HepG2 (cell line): ENCODE results near the gene HAUS2. TPM values are rescaled to one million over a fixed set of nuclear protein-coding genes. Genes with fewer than 3 reads are reported as not detected.
A peak's percentile ranks its signal among the peaks of the same experiment; 100 is the strongest.

ENCODE experiments used
- ATAC-seq: fragments of 200-7000 bp; cut with Tn5 transposase; 3 replicates; pipeline ENCODE4 v1.9.1; 2020; ENCODE audit warnings: mild to moderate bottlenecking, moderate library complexity
- BruUV-seq: library from RNA; stranded (reverse); fragments of 400-500 nt; replicated peaks from 2 replicates; lab custom pipeline; 2021; lab: Mats Ljungman, UMichigan
- CTCF ChIA-PET: fragments of 300-600 bp; formaldehyde crosslinking; extraction: SDS; loops from one replicate; lab custom pipeline; 2021; ENCODE audit warnings: low total read pairs, inconsistent platforms, low intra/inter-chr PET ratio; lab: Yijun Ruan, JAX
- POLR2A ChIA-PET: fragments of 350-600 bp; sonication (Branson Sonifier 250); formaldehyde crosslinking; loops from one replicate; lab custom pipeline; 2020; ENCODE audit warnings: antibody characterized with exemption, inconsistent platforms; lab: Yijun Ruan, JAX
- DNase-seq: peaks from one replicate; pipeline ENCODE4 v3.0.0-alpha.2; 2015; ENCODE audit warnings: low spot score
- FAIRE-seq: peaks from 3 replicates; lab custom pipeline; 2011; peaks lifted over from hg19 to GRCh38; lab: Jason Lieb, UNC
- H2AFZ ChIP-seq: one replicate; pipeline ENCODE4 v1.6.1; 2011; ENCODE audit warnings: low read length, inconsistent platforms
- H3K27ac ChIP-seq: fragments of 300-600 bp; 3 replicates; pipeline ENCODE4 v1.8.0; 2011; ENCODE audit warnings: mixed run types, mild to moderate bottlenecking, mixed read lengths, low read length, inconsistent platforms; ENCODE audit not compliant: insufficient read depth; ENCODE audit errors: extremely low read length
- H3K27me3 ChIP-seq, 2 experiments: fragments of 200-600 bp in 1 of 2; 2 replicates in 1 of 2; 3 replicates in 1 of 2; pipeline versions ENCODE4 v1.6.0 to v1.8.0; 2011; ENCODE audit warnings: low read length in 2 of 2, mild to moderate bottlenecking in 2 of 2, moderate library complexity in 2 of 2, inconsistent platforms in 1 of 2; ENCODE audit not compliant: insufficient read depth in 2 of 2, control insufficient read depth in 1 of 2
- H3K36me3 ChIP-seq, 2 experiments: fragments of 200-600 bp in 1 of 2; replicated peaks in 1 of 2; 2 replicates in 1 of 2; 3 replicates in 1 of 2; pipeline versions ENCODE4 v1.5.1 to v1.8.0; 2011; ENCODE audit warnings: low read length in 2 of 2, inconsistent platforms in 1 of 2; ENCODE audit not compliant: insufficient read depth in 2 of 2, control insufficient read depth in 1 of 2
- H3K4me1 ChIP-seq: 2 replicates; pipeline ENCODE4 v1.5.1; 2012; ENCODE audit warnings: low read length, inconsistent platforms; ENCODE audit not compliant: insufficient read depth
- H3K4me2 ChIP-seq: 2 replicates; pipeline ENCODE4 v1.6.0; 2011; ENCODE audit warnings: low read depth, low read length, inconsistent platforms
- H3K4me3 ChIP-seq, 3 experiments: fragments of 200-600 bp in 1 of 3; sonication (generic), shearing (Covaris generic) in 1 of 3; replicated peaks in 1 of 3; 2 replicates each; pipeline ENCODE4 v1.5.1; 2011 to 2016; ENCODE audit warnings: low read length in 3 of 3, inconsistent platforms in 2 of 3, low read depth in 2 of 3, mild to moderate bottlenecking in 2 of 3, control low read depth in 1 of 3, mixed read lengths in 1 of 3; ENCODE audit not compliant: insufficient read depth in 1 of 3
- H3K79me2 ChIP-seq: one replicate; pipeline ENCODE4 v1.6.1; 2011; ENCODE audit warnings: low read length, inconsistent platforms; ENCODE audit not compliant: insufficient read depth
- H3K9ac ChIP-seq: 2 replicates; pipeline ENCODE4 v1.6.0; 2011; ENCODE audit warnings: mild to moderate bottlenecking, low read depth, low read length, inconsistent platforms; ENCODE audit not compliant: insufficient read depth
- H3K9me3 ChIP-seq: 2 replicates; pipeline ENCODE4 v1.5.1; 2012; ENCODE audit warnings: mild to moderate bottlenecking, low read length
- H4K20me1 ChIP-seq: 2 replicates; pipeline ENCODE4 v1.6.0; 2011; ENCODE audit warnings: inconsistent platforms, mild to moderate bottlenecking, low read length, moderate library complexity; ENCODE audit not compliant: insufficient read depth
- ADNP ChIP-seq: sonication (generic); formaldehyde crosslinking; IDR thresholded peaks from 2 replicates; pipeline ENCODE4 v1.4.0; 2020; ENCODE audit warnings: missing genetic modification reagents
- CEBPG ChIP-seq: IDR thresholded peaks from 2 replicates; pipeline ENCODE4 v1.6.1; 2016
- MYNN ChIP-seq: sonication (generic); formaldehyde crosslinking; IDR thresholded peaks from 2 replicates; pipeline ENCODE4 v1.4.0; 2020; ENCODE audit warnings: mild to moderate bottlenecking, low read depth, missing genetic modification reagents
- POLR2AphosphoS2 ChIP-seq: IDR thresholded peaks from 2 replicates; pipeline ENCODE4 v1.6.1; 2011; ENCODE audit warnings: low read depth, low read length, improper control_type of control experiment
- TARDBP ChIP-seq: sonication (generic); formaldehyde crosslinking; IDR thresholded peaks from 2 replicates; pipeline ENCODE4 v1.8.0; 2022; ENCODE audit warnings: mild to moderate bottlenecking, missing genetic modification reagents
- WGBS: methylation state at CpG from one replicate; pipeline ENCODE4 v1.1.6; 2017; ENCODE audit warnings: low lambda C conversion rate; 5-methylcytosine and 5-hydroxymethylcytosine counted together
- in situ Hi-C: cut with HindIII; loops from 2 replicates; pipeline ENCODE4 v1.10.0; 2017; ENCODE audit warnings: low pct_unique_long_range_greater_than_20kb; ENCODE audit not compliant: extremely low pct_ligation_motif_present
- intact Hi-C: fragments of 100-400 bp; cut with micrococcal nuclease; formaldehyde crosslinking; loops from one replicate; pipeline ENCODE4 v1.10.0; 2022; ENCODE audit not compliant: unreplicated experiment
- polyA plus RNA-seq, 8 experiments: library from polyadenylated mRNA; depleted of rRNA in 3 of 8; stranded (reverse) in 7 of 8; unstranded in 1 of 8; fragments of >200 nt; fragmentation: Illumina TruSeq in 4 of 8; extraction: Trizol in 4 of 8; gene quantifications; 2 replicates each; pipeline versions ENCODE4 v1.2.1 to v1.2.3, GENCODE V29; 2011 to 2016; ENCODE audit warnings: low read depth in 4 of 8, missing spikeins in 1 of 8, mixed read lengths in 1 of 8; ENCODE audit not compliant: insufficient read depth in 1 of 8
- total RNA-seq, 5 experiments: library from RNA; depleted of rRNA; stranded (reverse); fragments of >200 nt; fragmentation: Illumina TruSeq; extraction: Trizol; gene quantifications; 2 replicates each; pipeline ENCODE4 v1.2.3, GENCODE V29; 2016; ENCODE audit warnings: low read depth in 1 of 5
- TF ChIP-seq, protein P1 (sequence below): sonication (generic); formaldehyde crosslinking; IDR thresholded peaks from 2 replicates; pipeline ENCODE4 v1.4.0; 2020; ENCODE audit warnings: missing genetic modification reagents

The HAUS2 gene
- total and polyA plus RNA-seq, 2 of the 13 experiments (the other 11 are each of a cell fraction or from before 2014, with no cell fraction given), result 11.6 to 32.9 TPM

DNA sequence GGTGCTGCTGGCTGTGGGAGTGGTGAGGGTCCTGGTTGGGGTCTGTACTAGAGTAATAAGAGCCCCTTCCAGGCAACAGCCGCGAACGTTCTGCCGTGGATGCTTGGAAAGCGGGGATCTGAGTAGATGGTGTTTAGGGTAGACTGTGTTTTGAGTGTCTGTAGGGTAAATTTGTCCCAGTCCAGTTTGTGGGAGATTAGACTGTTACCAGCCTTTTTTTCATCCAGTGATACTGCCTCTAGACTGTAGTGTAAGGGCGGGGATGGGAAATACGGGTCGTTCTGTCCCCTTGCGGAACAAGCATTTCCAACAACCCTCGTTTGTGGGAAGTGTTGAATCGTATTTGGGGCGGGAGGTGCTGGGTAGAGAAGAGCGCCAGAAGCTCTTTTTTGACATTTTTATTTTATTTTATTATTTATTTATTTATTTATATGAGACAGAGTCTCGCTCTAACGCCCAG, 424 bp downstream of the HAUS2 start (continued):
- TF ChIP-seq, protein P1, sequence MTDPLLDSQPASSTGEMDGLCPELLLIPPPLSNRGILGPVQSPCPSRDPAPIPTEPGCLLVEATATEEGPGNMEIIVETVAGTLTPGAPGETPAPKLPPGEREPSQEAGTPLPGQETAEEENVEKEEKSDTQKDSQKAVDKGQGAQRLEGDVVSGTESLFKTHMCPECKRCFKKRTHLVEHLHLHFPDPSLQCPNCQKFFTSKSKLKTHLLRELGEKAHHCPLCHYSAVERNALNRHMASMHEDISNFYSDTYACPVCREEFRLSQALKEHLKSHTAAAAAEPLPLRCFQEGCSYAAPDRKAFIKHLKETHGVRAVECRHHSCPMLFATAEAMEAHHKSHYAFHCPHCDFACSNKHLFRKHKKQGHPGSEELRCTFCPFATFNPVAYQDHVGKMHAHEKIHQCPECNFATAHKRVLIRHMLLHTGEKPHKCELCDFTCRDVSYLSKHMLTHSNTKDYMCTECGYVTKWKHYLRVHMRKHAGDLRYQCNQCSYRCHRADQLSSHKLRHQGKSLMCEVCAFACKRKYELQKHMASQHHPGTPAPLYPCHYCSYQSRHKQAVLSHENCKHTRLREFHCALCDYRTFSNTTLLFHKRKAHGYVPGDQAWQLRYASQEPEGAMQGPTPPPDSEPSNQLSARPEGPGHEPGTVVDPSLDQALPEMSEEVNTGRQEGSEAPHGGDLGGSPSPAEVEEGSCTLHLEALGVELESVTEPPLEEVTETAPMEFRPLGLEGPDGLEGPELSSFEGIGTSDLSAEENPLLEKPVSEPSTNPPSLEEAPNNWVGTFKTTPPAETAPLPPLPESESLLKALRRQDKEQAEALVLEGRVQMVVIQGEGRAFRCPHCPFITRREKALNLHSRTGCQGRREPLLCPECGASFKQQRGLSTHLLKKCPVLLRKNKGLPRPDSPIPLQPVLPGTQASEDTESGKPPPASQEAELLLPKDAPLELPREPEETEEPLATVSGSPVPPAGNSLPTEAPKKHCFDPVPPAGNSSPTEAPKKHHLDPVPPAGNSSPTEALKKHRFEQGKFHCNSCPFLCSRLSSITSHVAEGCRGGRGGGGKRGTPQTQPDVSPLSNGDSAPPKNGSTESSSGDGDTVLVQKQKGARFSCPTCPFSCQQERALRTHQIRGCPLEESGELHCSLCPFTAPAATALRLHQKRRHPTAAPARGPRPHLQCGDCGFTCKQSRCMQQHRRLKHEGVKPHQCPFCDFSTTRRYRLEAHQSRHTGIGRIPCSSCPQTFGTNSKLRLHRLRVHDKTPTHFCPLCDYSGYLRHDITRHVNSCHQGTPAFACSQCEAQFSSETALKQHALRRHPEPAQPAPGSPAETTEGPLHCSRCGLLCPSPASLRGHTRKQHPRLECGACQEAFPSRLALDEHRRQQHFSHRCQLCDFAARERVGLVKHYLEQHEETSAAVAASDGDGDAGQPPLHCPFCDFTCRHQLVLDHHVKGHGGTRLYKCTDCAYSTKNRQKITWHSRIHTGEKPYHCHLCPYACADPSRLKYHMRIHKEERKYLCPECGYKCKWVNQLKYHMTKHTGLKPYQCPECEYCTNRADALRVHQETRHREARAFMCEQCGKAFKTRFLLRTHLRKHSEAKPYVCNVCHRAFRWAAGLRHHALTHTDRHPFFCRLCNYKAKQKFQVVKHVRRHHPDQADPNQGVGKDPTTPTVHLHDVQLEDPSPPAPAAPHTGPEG (CRISPR knock-in tag), result no peak
- no peak for TF ChIP-seq MYNN (CRISPR knock-in tag)
- TF ChIP-seq CEBPG (CRISPR knock-in tag), result no peak
- TF ChIP-seq POLR2AphosphoS2, result no peak

DNA sequence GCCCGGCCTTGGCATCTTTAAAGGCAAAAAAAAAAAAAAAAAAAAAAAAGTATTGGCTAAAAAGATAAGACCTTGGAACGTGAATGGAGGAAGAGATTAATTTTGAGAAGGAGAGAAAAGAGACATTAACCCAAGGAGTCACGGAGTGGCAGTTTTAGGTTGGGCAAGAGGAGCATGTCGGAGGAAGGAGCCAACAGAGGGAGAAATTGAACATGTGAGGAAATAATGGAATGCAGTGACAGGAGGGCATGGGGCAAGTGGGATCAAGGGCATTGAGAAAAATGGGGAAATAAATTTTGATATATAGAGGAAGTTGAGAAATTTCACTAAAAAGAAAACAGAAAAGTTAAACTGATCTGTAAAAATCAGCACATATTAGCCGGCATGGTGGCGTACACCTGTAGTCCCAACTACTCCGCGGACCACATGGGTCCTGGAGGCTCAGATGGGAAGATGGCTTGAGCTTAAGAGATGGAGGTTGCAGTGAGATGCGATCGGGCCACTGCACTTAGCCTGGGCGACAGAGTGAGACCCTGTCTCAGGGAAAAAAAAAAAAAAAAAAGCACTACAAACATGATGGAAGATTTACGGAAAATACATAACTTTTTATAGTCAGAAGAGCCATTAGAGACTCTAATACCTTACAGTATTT, 1.2 kb downstream of the HAUS2 start:
- no peak for FAIRE-seq
- peaks cover 45% of the 10 kb centered on the region for H3K4me1 ChIP-seq
- TF ChIP-seq ADNP (CRISPR knock-in tag) (no peak), TARDBP (CRISPR knock-in tag) (no peak)
- intact Hi-C loops, result loop anchor here (2.0 to 5.0 kb wide), 2 partner anchors 59 to 102 kb away; partner anchors contain the start of gene ZNF106
- no peak overlapping the region for H3K27ac ChIP-seq
- no peaks in the 10 kb centered on the region for H4K20me1 ChIP-seq
- no TSS peak for BruUV-seq
- H3K36me3 ChIP-seq, result peaks cover 0 to 8% of the 10 kb centered on the region in 2 experiments; a peak in 3 of 5 replicates
- in situ Hi-C loops, result no loop called here
- H3K9ac ChIP-seq, result peak overlapping the region; percentile 17; the same call in 1 of the 2 replicates
- no peak for DNase-seq
- H3K79me2 ChIP-seq, result peaks cover 50% of the 10 kb centered on the region
- 71% methylated on average over 12 of the region's 12 CpGs for WGBS
- no peaks in the 10 kb centered on the region for H3K9me3 ChIP-seq
- no peaks in the 10 kb centered on the region; a peak in 1 of 5 replicates for H3K27me3 ChIP-seq
- POLR2A ChIA-PET, result interaction anchor here (1.2 kb wide), 1 partner anchor 26 kb away, joined by 3 read pairs; the partner anchor contains the start of gene STARD9
- H3K4me2 ChIP-seq, result peak overlapping the region; percentile 77
- no peak for ATAC-seq
- H2AFZ ChIP-seq, result no peak overlapping the region
- CTCF ChIA-PET, result no interaction called here
- peak overlapping the region; percentile 87 to 96 (median 96) for H3K4me3 ChIP-seq
